ENCODE measurements around the gene SLC25A45.
"Not testable (repeated sequence)": the region's sequence is repeated elsewhere in the genome, so short reads cannot be mapped to it uniquely, and the experiment has no call there.

SLC25A45 gene

DNA sequence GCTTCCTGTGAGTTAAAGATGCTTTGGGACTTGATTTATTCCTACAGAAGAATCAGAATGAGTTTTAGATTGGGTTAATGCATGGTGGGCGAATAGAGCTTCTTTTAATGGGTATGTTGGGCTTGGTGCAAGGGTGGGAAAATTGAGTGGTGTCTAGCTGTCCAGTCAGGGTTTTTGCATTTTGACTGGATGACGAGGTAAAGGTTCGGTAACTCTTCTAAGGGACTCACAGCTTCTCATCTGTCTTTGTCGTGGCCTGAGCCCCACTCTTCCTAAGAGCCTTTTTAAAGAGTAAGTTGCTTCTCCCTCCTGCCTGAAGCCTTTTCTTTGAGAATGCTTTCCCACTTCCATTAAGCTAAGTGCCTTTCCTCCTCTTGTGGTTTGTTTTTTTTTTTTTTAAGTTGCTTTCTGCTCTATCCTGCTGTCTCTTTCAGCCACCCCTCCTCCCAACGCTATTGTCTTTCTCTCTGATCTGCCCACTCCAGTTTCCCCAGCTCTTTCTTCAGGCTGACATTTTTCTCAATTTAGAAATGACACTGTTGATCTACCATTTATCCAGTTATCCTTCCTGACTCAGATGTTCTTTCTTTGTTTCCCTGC, 47.6 kb downstream of the SLC25A45 start:
- H3K27ac ChIP-seq (replicated peaks), result peak overlapping the region; percentile 74; the same call in 1 of the 2 replicates
- no peak for TF ChIP-seq CTCF (IDR thresholded peaks at IDR 0.05; ENCODE audit: insufficient read depth, low read length)
- TF ChIP-seq POLR2AphosphoS5 (IDR thresholded peaks at IDR 0.05; ENCODE audit: low read depth), result no peak
- no peak for TF ChIP-seq GABPA (IDR thresholded peaks at IDR 0.05; ENCODE audit: low read depth)
- TF ChIP-seq SPI1 (IDR thresholded peaks at IDR 0.05; ENCODE audit: borderline replicate concordance, low read depth), result no peak
- TF ChIP-seq, protein P1, sequence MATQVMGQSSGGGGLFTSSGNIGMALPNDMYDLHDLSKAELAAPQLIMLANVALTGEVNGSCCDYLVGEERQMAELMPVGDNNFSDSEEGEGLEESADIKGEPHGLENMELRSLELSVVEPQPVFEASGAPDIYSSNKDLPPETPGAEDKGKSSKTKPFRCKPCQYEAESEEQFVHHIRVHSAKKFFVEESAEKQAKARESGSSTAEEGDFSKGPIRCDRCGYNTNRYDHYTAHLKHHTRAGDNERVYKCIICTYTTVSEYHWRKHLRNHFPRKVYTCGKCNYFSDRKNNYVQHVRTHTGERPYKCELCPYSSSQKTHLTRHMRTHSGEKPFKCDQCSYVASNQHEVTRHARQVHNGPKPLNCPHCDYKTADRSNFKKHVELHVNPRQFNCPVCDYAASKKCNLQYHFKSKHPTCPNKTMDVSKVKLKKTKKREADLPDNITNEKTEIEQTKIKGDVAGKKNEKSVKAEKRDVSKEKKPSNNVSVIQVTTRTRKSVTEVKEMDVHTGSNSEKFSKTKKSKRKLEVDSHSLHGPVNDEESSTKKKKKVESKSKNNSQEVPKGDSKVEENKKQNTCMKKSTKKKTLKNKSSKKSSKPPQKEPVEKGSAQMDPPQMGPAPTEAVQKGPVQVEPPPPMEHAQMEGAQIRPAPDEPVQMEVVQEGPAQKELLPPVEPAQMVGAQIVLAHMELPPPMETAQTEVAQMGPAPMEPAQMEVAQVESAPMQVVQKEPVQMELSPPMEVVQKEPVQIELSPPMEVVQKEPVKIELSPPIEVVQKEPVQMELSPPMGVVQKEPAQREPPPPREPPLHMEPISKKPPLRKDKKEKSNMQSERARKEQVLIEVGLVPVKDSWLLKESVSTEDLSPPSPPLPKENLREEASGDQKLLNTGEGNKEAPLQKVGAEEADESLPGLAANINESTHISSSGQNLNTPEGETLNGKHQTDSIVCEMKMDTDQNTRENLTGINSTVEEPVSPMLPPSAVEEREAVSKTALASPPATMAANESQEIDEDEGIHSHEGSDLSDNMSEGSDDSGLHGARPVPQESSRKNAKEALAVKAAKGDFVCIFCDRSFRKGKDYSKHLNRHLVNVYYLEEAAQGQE (IDR thresholded peaks at IDR 0.05; ENCODE audit: insufficient replicate concordance, low read depth), result no peak
- peak overlapping the region; percentile 74 for H3K4me3 ChIP-seq (replicated peaks; ENCODE audit: insufficient read depth, low read length)
- H3K27me3 ChIP-seq (ENCODE audit: insufficient read depth, poor library complexity, severe bottlenecking), result no peaks in the 10 kb centered on the region
- no peak for DNase-seq (ENCODE audit: low read depth in 1 of 2, low spot score in 1 of 2)

DNA sequence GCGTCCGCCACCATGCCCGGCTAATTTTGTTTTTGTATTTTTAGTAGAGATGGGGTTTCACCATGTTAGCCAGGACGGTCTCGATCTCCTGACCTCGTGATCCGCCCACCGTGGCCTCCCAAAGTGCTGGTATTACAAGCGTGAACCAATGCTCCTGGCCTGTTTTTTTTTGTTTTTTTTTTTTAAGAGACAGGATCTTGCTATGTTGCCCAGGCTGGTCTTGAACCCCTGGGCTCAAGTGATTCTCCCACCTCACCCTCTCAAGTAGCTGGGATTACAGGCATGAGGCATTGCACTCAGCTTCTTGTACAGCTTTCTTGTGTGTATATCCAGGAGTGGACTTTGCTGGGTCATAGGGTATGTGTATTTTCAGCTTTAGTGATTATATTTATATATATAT, 49.9 kb downstream of the SLC25A45 start:
- H3K27ac ChIP-seq (replicated peaks); H3K4me3 ChIP-seq (replicated peaks; ENCODE audit: insufficient read depth, low read length); H3K27me3 ChIP-seq (ENCODE audit: insufficient read depth, poor library complexity, severe bottlenecking); DNase-seq (ENCODE audit: low read depth in 1 of 2, low spot score in 1 of 2): not testable (repeated sequence)

DNA sequence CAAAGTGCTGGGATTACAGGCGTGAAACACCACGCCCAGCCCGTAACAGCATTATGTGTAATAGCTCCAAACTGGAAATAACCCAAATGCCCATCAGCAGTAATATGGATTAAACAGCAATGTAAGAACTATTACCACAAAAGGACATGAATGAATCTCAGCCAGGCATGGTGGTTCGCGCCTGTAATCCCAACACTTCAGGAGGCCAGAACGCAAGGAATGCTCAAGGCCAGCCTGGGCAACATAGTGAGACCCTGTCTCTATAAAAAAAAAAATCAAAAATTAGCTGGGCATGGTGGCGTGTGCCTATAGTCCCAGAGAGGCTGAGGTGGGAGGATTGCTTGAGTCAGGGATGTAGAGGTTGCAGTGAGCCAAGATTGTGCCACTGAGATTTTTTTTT, 51.9 kb downstream of the SLC25A45 start:
- no peak overlapping the region for H3K27ac ChIP-seq (replicated peaks)
- H3K27me3 ChIP-seq (ENCODE audit: insufficient read depth, poor library complexity, severe bottlenecking), result no peaks in the 10 kb centered on the region
- TF ChIP-seq GABPA (IDR thresholded peaks at IDR 0.05; ENCODE audit: low read depth) (no peak), POLR2AphosphoS5 (IDR thresholded peaks at IDR 0.05; ENCODE audit: low read depth) (no peak), CTCF (IDR thresholded peaks at IDR 0.05; ENCODE audit: insufficient read depth, low read length) (no peak), SPI1 (IDR thresholded peaks at IDR 0.05; ENCODE audit: borderline replicate concordance, low read depth) (no peak)
- TF ChIP-seq, protein P1 (IDR thresholded peaks at IDR 0.05; ENCODE audit: insufficient replicate concordance, low read depth), result no peak
- no peak for DNase-seq (ENCODE audit: low read depth in 1 of 2, low spot score in 1 of 2)
- H3K4me3 ChIP-seq (replicated peaks; ENCODE audit: insufficient read depth, low read length), result no peak overlapping the region

DNA sequence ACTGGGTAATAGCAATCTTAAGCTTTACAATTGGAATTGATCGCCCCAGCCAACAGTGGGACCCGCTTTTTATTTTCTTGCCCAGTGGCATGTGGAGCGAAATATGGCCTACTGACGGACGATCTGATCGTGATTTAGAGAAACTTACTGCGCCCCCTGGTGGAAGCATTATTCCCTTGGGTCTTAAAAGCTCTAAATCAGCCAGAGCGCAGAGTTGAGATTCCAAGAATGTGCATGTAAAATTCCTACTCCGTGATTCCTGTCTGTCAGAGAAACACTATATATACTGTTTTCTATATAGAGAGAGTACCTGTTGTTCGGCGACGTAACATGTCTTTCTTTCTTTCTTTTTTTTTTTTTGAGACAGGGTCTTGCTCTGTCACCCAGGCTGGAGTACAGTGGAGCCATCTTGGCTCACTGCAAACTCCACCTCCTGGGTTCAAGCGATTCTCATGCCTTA, 52.5 kb downstream of the SLC25A45 start:
- TF ChIP-seq GABPA (IDR thresholded peaks at IDR 0.05; ENCODE audit: low read depth) (no peak), CTCF (IDR thresholded peaks at IDR 0.05; ENCODE audit: insufficient read depth, low read length) (peak; percentile 61)
- H3K27me3 ChIP-seq (ENCODE audit: insufficient read depth, poor library complexity, severe bottlenecking), result no peaks in the 10 kb centered on the region
- DNase-seq (ENCODE audit: low read depth in 1 of 2, low spot score in 1 of 2), result peak; percentile 58 to 86
- no peak overlapping the region for H3K4me3 ChIP-seq (replicated peaks; ENCODE audit: insufficient read depth, low read length)
- H3K27ac ChIP-seq (replicated peaks), result peak overlapping the region; percentile 4; the same call in 1 of the 2 replicates
